ENCODE measurements around the gene BABAM1. TPM values are rescaled to one million over a fixed set of nuclear protein-coding genes. Genes with fewer than 3 reads are reported as not detected.

BABAM1 gene
- total and polyA plus RNA-seq, 10 of the 15 experiments (the other 5 are each of a cell fraction or from before 2014, with no cell fraction given): 11.9 to 154 (median 103) TPM

- ChIA-PET RAD21 (ENCODE audit: unreplicated experiment) (interaction anchor here (0.6 to 1.1 kb wide), 2 partner anchors 18 to 231 kb away, joined by 3 to 5 read pairs; no protein-coding TSS in a partner anchor), SMC1A (ENCODE audit: uncharacterized antibody, unreplicated experiment) (interaction anchor here (0.6 to 6.5 kb wide), 3 partner anchors 14 to 209 kb away, joined by 3 to 43 read pairs (median 3); partner anchors contain the start of genes BABAM1 and USHBP1), CTCF (interaction anchor here (1.3 to 6.9 kb wide), 3 partner anchors 13 to 564 kb away, joined by 3 to 120 read pairs (median 9); partner anchors contain the start of genes BABAM1 and USHBP1), POLR2A (interaction anchor here (3.2 kb wide), 1 partner anchor 12 kb away, joined by 16 read pairs; the partner anchor contains the start of gene BABAM1)
- in situ Hi-C loops (cut with MboI): no loop called here
- Histone ChIP-seq H3K36me3 (ENCODE audit: control insufficient read depth in 2 of 2, insufficient read depth in 2 of 2, low read length in 1 of 2) (peaks cover 2 to 13% of the 10 kb centered on the region in 2 experiments; a peak in 3 of 4 replicates), H3K4me2 (ENCODE audit: control insufficient read depth, insufficient read depth) (no peak overlapping the region), H3K9ac (ENCODE audit: control insufficient read depth, insufficient read depth, low read length) (no peak overlapping the region), H3K79me2 (ENCODE audit: control insufficient read depth, insufficient read depth, low read length) (no peaks in the 10 kb centered on the region; the same call in 1 of the 2 replicates), H3K4me3 (no peak overlapping the region), H4K20me1 (ENCODE audit: control insufficient read depth, insufficient read depth) (no peaks in the 10 kb centered on the region), H2AFZ (ENCODE audit: control insufficient read depth, low read depth, low read length) (no peak overlapping the region), H3K4me1 (ENCODE audit: control insufficient read depth, insufficient read depth, low read length) (peaks cover 9% of the 10 kb centered on the region), H3K9me3 (replicated peaks; ENCODE audit: control insufficient read depth, insufficient read depth, low read length) (no peaks in the 10 kb centered on the region), H3K27me3 (replicated peaks in 1 of 2; ENCODE audit: control insufficient read depth in 2 of 2, insufficient read depth in 2 of 2, low read length in 1 of 2) (no peaks in the 10 kb centered on the region), H3K27ac (ENCODE audit: control insufficient read depth, insufficient read depth) (no peak overlapping the region)
- intact Hi-C loops (cut with micrococcal nuclease; ENCODE audit: unreplicated experiment): no loop called here
- DNase-seq (ENCODE audit: low read depth, low spot score) (no peak), ATAC-seq (no peak), FAIRE-seq (no peak)
- 88% methylated on average over 3 of the region's 3 CpGs for WGBS (ENCODE audit: insufficient coverage, insufficient replicate concordance, low lambda C conversion rate, missing lambda C conversion rate)
- TF ChIP-seq BCL11A (IDR thresholded peaks at IDR 0.05; ENCODE audit: low read depth, low read length) (no peak), MEF2B (IDR thresholded peaks at IDR 0.05; ENCODE audit: partially characterized antibody, poor library complexity, severe bottlenecking) (no peak)
- BruUV-seq (replicated peaks): no TSS peak
Observed at GRCh38 chr19:17279436-17279835, 12.2 kb downstream of the BABAM1 start.

GRCh38 chr19:17281391-17282304, 14.4 kb downstream of the BABAM1 start, which contains the start of gene ANKLE1:
Gene ANKLE1, plus strand, starts transcription at chr19:17281901. Its CDS starts 20 bp downstream, at chr19:17281921.
- under 1% methylated on average over 55 of the region's 75 CpGs for WGBS (ENCODE audit: insufficient coverage, insufficient replicate concordance, low lambda C conversion rate, missing lambda C conversion rate)
- H3K36me3 ChIP-seq (ENCODE audit: control insufficient read depth in 2 of 2, insufficient read depth in 2 of 2, low read length in 1 of 2): peaks cover 0 to 9% of the 10 kb centered on the region in 2 experiments; a peak in 3 of 4 replicates
- no peaks in the 10 kb centered on the region for H3K27me3 ChIP-seq (replicated peaks in 1 of 2; ENCODE audit: control insufficient read depth in 2 of 2, insufficient read depth in 2 of 2, low read length in 1 of 2)
- H3K4me3 ChIP-seq: peak within 1 kb of the TSS; percentile 85
- peak within 1 kb of the TSS; percentile 58 for H2AFZ ChIP-seq (ENCODE audit: control insufficient read depth, low read depth, low read length)
- no peaks in the 10 kb centered on the region for H3K9me3 ChIP-seq (replicated peaks; ENCODE audit: control insufficient read depth, insufficient read depth, low read length)
- peak; percentile 81 for ATAC-seq
- no peaks in the 10 kb centered on the region; the same call in 1 of the 2 replicates for H3K79me2 ChIP-seq (ENCODE audit: control insufficient read depth, insufficient read depth, low read length)
- intact Hi-C loops (cut with micrococcal nuclease; ENCODE audit: unreplicated experiment): loop anchor here (1.0 to 2.0 kb wide), 4 partner anchors 15 to 214 kb away; partner anchors contain the start of gene BABAM1
- H3K4me1 ChIP-seq (ENCODE audit: control insufficient read depth, insufficient read depth, low read length): peaks cover 9% of the 10 kb centered on the region
- in situ Hi-C loops (cut with MboI): no loop called here
- no peaks in the 10 kb centered on the region for H4K20me1 ChIP-seq (ENCODE audit: control insufficient read depth, insufficient read depth)
- peak; percentile 32 for DNase-seq (ENCODE audit: low read depth, low spot score)
- FAIRE-seq: peak; percentile 54
- H3K27ac ChIP-seq (ENCODE audit: control insufficient read depth, insufficient read depth): peak within 1 kb of the TSS; percentile 68
- ChIA-PET RAD21 (ENCODE audit: unreplicated experiment) (interaction anchor here (0.6 to 4.3 kb wide), 17 partner anchors 15 to 502 kb away, joined by 3 to 22 read pairs (median 4); partner anchors contain the start of genes BABAM1, DDA1, USE1 and USHBP1), CTCF (interaction anchor here (0.6 to 6.9 kb wide), 29 partner anchors 8 to 566 kb away, joined by 3 to 120 read pairs (median 4); partner anchors contain the start of genes ABHD8, BABAM1, MRPL34 and MYO9B), SMC1A (ENCODE audit: uncharacterized antibody, unreplicated experiment) (interaction anchor here (0.6 to 6.5 kb wide), 13 partner anchors 11 to 567 kb away, joined by 3 to 43 read pairs (median 4); partner anchors contain the start of genes BABAM1 and USHBP1), POLR2A (interaction anchor here (0.6 to 3.2 kb wide), 10 partner anchors 14 to 997 kb away, joined by 3 to 16 read pairs (median 3); partner anchors contain the start of genes BABAM1, OCEL1 and USE1)
- no TSS peak for BruUV-seq (replicated peaks)
- H3K4me2 ChIP-seq (ENCODE audit: control insufficient read depth, insufficient read depth): peak within 1 kb of the TSS; percentile 92
- H3K9ac ChIP-seq (ENCODE audit: control insufficient read depth, insufficient read depth, low read length): peak within 1 kb of the TSS; percentile 73
- TF ChIP-seq MTA2 (IDR thresholded peaks at IDR 0.05; ENCODE audit: low read depth) (peak; percentile 31; the same call in 1 of the 2 replicates), MXI1 (IDR thresholded peaks at IDR 0.05; ENCODE audit: low read depth, low read length) (peak; percentile 80), E2F8 (IDR thresholded peaks at IDR 0.05; ENCODE audit: low read depth, partially characterized antibody) (no peak), TCF3 (IDR thresholded peaks at IDR 0.05; ENCODE audit: borderline replicate concordance, insufficient read depth, low read depth, low read length) (no peak), KLF5 (IDR thresholded peaks at IDR 0.05; ENCODE audit: partially characterized antibody) (peak; percentile 43), BHLHE40 (IDR thresholded peaks at IDR 0.05; ENCODE audit: borderline replicate concordance in 1 of 2, low read depth in 2 of 2, low read length in 1 of 2) (0 out of 4 replicates have a peak, but pooled peaks of 1 of the 2 experiments have one; percentile 38), NR2F1 (conservative IDR thresholded peaks at IDR 0.05) (0 out of 2 replicates have a peak, but pooled peaks have one; percentile 43), MAX (IDR thresholded peaks at IDR 0.05; ENCODE audit: low read depth, low read length) (peak; percentile 87)

Measured in GM12878 (cell line).